Measurements from ENCODE around the gene RASL10B.

RASL10B gene

GRCh38 chr17:35766489-35766877 is 35.0 kb downstream of the RASL10B start:
- Histone ChIP-seq H3K9ac (ENCODE audit: low read length) (no peak overlapping the region), H3K9me2 (replicated peaks; ENCODE audit: insufficient read depth, low read length) (no peaks in the 10 kb centered on the region), H3K9me3 (ENCODE audit: insufficient read depth, low read length) (no peaks in the 10 kb centered on the region), H4K20me1 (ENCODE audit: low read depth, low read length) (no peaks in the 10 kb centered on the region), H3K4me3 (ENCODE audit: insufficient read depth, low read length, poor library complexity, severe bottlenecking) (no peak overlapping the region), H3K27ac (ENCODE audit: low read depth, low read length) (no peak overlapping the region), H3F3A (ENCODE audit: insufficient read depth) (no peaks in the 10 kb centered on the region), H3K79me2 (ENCODE audit: insufficient read depth, low read length) (no peaks in the 10 kb centered on the region), H3K4me2 (ENCODE audit: low read depth, low read length, poor library complexity, severe bottlenecking) (no peak overlapping the region), H2AFZ (ENCODE audit: low read depth, low read length, severe bottlenecking) (no peak overlapping the region), H3K27me3 (ENCODE audit: low read length) (no peaks in the 10 kb centered on the region), H3K36me3 (ENCODE audit: low read length) (no peaks in the 10 kb centered on the region)
- TF ChIP-seq EZH2phosphoT487 (conservative IDR thresholded peaks at IDR 0.05; ENCODE audit: low read length): no peak
- TF ChIP-seq CTCF (IDR thresholded peaks at IDR 0.05; ENCODE audit: insufficient read depth, low read length, poor library complexity, severe bottlenecking): no peak

DNA sequence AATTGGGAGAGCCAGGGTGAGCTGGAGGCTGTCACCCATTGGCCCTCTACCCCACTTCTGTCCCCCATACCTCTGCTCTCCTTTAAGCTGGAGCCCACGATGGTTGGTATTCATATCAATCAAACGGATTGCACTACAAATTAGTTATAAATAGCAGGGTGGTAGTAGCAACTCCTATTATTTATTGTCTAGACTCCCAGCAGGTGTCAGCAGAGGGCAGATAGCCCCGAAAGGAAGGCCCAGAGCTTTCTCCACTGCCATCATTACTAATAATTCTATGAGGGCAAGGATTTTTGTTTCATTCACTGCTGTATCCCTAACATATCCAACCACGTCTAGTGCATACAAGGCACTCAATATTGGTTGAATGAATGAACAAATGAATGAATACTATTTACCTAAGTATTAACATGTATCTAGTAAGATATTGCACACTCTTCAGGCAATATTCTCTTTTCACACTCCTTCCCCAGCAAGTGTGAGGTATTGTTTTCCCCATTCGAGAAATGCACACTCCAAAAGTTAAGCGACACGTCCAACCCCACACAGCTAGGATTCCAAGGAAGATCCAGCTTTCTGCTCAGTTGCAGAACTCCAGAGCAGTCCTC is 35.6 kb downstream of the RASL10B start:
- Histone ChIP-seq H3K4me3 (ENCODE audit: insufficient read depth, low read length, poor library complexity, severe bottlenecking) (no peak overlapping the region), H3K79me2 (ENCODE audit: insufficient read depth, low read length) (no peaks in the 10 kb centered on the region), H3K36me3 (ENCODE audit: low read length) (no peaks in the 10 kb centered on the region), H4K20me1 (ENCODE audit: low read depth, low read length) (no peaks in the 10 kb centered on the region), H3K27me3 (ENCODE audit: low read length) (no peaks in the 10 kb centered on the region), H3K9me3 (ENCODE audit: insufficient read depth, low read length) (no peaks in the 10 kb centered on the region), H3K27ac (ENCODE audit: low read depth, low read length) (no peak overlapping the region), H3K9ac (ENCODE audit: low read length) (no peak overlapping the region), H3K9me2 (replicated peaks; ENCODE audit: insufficient read depth, low read length) (no peaks in the 10 kb centered on the region), H3F3A (ENCODE audit: insufficient read depth) (no peaks in the 10 kb centered on the region), H3K4me2 (ENCODE audit: low read depth, low read length, poor library complexity, severe bottlenecking) (no peak overlapping the region), H2AFZ (ENCODE audit: low read depth, low read length, severe bottlenecking) (no peak overlapping the region)
- TF ChIP-seq CTCF (IDR thresholded peaks at IDR 0.05; ENCODE audit: insufficient read depth, low read length, poor library complexity, severe bottlenecking) (peak; percentile 37), EZH2phosphoT487 (conservative IDR thresholded peaks at IDR 0.05; ENCODE audit: low read length) (no peak)

DNA sequence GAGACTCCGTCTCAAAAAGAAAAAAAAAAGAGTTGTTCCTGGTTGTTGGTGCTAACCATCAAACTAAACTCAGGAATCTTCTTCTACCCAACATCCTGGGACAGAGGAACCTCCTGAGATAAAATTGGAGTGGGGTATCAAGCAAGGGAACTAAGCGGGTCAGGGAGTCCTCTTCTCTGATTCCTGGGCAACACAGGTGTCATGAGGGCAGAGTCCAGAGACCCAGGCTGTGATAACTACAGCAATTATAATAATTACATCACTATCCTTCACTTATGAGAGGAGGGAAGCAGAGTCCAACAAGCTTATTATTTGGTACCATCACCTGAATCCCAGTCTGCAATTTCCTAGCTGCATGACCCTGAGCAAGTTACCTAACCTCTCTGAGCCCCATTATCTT is 37.4 kb downstream of the RASL10B start:
- H3K36me3 ChIP-seq (ENCODE audit: low read length): no peaks in the 10 kb centered on the region
- H3K9ac ChIP-seq (ENCODE audit: low read length): no peak overlapping the region
- no peak overlapping the region for H3K4me3 ChIP-seq (ENCODE audit: insufficient read depth, low read length, poor library complexity, severe bottlenecking)
- H2AFZ ChIP-seq (ENCODE audit: low read depth, low read length, severe bottlenecking): no peak overlapping the region
- no peaks in the 10 kb centered on the region for H3F3A ChIP-seq (ENCODE audit: insufficient read depth)
- H3K27ac ChIP-seq (ENCODE audit: low read depth, low read length): no peak overlapping the region
- no peaks in the 10 kb centered on the region for H4K20me1 ChIP-seq (ENCODE audit: low read depth, low read length)
- no peak overlapping the region for H3K4me2 ChIP-seq (ENCODE audit: low read depth, low read length, poor library complexity, severe bottlenecking)
- H3K27me3 ChIP-seq (ENCODE audit: low read length): no peaks in the 10 kb centered on the region
- TF ChIP-seq CTCF (IDR thresholded peaks at IDR 0.05; ENCODE audit: insufficient read depth, low read length, poor library complexity, severe bottlenecking) (no peak), EZH2phosphoT487 (conservative IDR thresholded peaks at IDR 0.05; ENCODE audit: low read length) (no peak)
- no peaks in the 10 kb centered on the region for H3K9me3 ChIP-seq (ENCODE audit: insufficient read depth, low read length)
- H3K9me2 ChIP-seq (replicated peaks; ENCODE audit: insufficient read depth, low read length): no peaks in the 10 kb centered on the region
- no peaks in the 10 kb centered on the region for H3K79me2 ChIP-seq (ENCODE audit: insufficient read depth, low read length)

All from SU-DHL-6 (cell line).